Measurements from ENCODE around the gene ATRN.

Gene ATRN

DNA sequence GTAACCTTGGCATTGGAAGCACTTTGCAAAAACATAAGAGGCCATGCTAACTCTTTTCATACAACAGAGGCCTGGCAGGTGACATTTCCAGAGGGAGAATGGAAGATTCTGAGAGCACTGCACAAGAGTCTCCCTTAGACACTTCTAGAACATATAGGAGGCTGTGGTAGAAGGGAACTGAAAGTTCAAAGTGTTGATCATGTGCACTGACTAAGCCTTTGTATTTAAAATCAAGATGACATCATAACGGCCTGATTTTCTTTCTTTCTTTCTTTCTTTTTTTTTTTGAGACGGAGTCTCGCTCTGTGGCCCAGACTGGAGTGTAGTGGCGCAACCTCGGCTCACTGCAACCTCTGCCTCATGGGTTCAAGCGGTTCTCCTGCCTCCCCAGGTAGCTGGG lies 36.6 kb upstream of the ATRN start:
- H2BK120ac ChIP-seq (ENCODE audit: insufficient read depth, low read length, poor library complexity) = no peak overlapping the region
- H3K18ac ChIP-seq (ENCODE audit: low read length) = no peak overlapping the region
- DNase-seq = no peak
- H3K9me3 ChIP-seq (ENCODE audit: insufficient read depth, low read depth, low read length) = no peaks in the 10 kb centered on the region
- H3K27me3 ChIP-seq (ENCODE audit: insufficient read depth, low read length) = no peaks in the 10 kb centered on the region
- H2BK5ac ChIP-seq (ENCODE audit: low read depth, low read length, poor library complexity) = no peak overlapping the region
- H3K4ac ChIP-seq (ENCODE audit: low read depth, low read length) = no peak overlapping the region
- no peak overlapping the region for H3K23ac ChIP-seq (ENCODE audit: low read length)
- H3K27ac ChIP-seq (ENCODE audit: low read depth, low read length) = no peak overlapping the region
- H3K79me1 ChIP-seq (ENCODE audit: low read length) = no peaks in the 10 kb centered on the region
- no peaks in the 10 kb centered on the region for H3K36me3 ChIP-seq (ENCODE audit: control insufficient read depth in 1 of 2, insufficient read depth in 2 of 2, low read length in 2 of 2)
- no peak overlapping the region for H3K9ac ChIP-seq (ENCODE audit: low read length)
- H2BK12ac ChIP-seq (ENCODE audit: low read length) = no peak overlapping the region
- H4K12ac ChIP-seq (ENCODE audit: low read depth, low read length) = no peak overlapping the region
- H2AK5ac ChIP-seq (ENCODE audit: low read length) = no peak overlapping the region
- H3K79me2 ChIP-seq (ENCODE audit: control insufficient read depth, insufficient read depth, low read length, poor library complexity) = no peaks in the 10 kb centered on the region
- no peak overlapping the region for H3K4me3 ChIP-seq (ENCODE audit: low read depth, low read length)
- no peak overlapping the region for H3K4me2 ChIP-seq (ENCODE audit: low read length)
- no peak overlapping the region for H4K91ac ChIP-seq (ENCODE audit: low read depth, low read length)
- H4K8ac ChIP-seq (ENCODE audit: low read depth, low read length) = no peak overlapping the region
- no CpG with 5 or more reads among the region's 6 CpGs for WGBS (ENCODE audit: extremely low coverage, insufficient coverage, insufficient read length)
- no peak overlapping the region for H2AFZ ChIP-seq (ENCODE audit: insufficient read depth, low read length, poor library complexity)
- no peaks in the 10 kb centered on the region for H3K4me1 ChIP-seq (ENCODE audit: control insufficient read depth in 1 of 2, insufficient read depth in 2 of 2, low read length in 2 of 2)
- no peak overlapping the region for H3K14ac ChIP-seq (ENCODE audit: low read length)

DNA sequence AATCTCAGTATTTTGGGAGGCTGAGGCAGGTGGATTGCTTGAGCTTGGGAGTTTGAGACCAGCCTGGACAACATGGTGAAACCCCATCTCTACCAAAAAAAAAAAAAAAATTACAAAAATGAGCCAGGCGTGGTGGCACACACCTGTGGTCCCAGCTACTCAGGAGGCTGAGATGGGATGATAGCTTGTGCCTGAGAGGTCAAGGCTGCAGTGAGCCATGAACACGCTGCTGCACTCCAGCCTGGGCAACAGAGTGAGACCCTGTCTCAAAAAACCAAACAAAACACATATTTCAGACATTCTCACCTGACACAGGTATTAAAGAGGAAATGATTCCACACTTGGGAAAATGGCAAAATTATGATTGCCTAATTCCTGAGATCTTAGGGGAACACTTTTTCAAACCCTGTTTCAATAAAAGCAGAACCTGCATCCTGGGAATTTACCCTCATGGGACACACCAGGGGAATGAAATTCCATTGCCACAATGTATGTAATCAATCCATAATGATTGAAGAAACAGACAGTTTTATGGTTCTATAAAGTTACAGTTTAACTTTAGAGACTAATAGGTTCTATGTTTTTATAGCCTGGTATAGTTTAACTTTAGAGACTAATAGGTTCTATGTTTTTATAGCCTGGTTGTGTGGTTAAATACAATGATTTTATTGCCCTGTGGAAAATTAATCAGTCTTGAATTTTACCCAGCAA lies 33.8 kb upstream of the ATRN start:
- Histone ChIP-seq H3K36me3 (ENCODE audit: control insufficient read depth in 1 of 2, insufficient read depth in 2 of 2, low read length in 2 of 2) (no peaks in the 10 kb centered on the region), H4K91ac (ENCODE audit: low read depth, low read length) (no peak overlapping the region), H3K4me3 (ENCODE audit: low read depth, low read length) (no peak overlapping the region), H3K4ac (ENCODE audit: low read depth, low read length) (no peak overlapping the region), H3K4me2 (ENCODE audit: low read length) (no peak overlapping the region), H3K4me1 (ENCODE audit: control insufficient read depth in 1 of 2, insufficient read depth in 2 of 2, low read length in 2 of 2) (no peaks in the 10 kb centered on the region), H3K9ac (ENCODE audit: low read length) (no peak overlapping the region), H3K27me3 (ENCODE audit: insufficient read depth, low read length) (no peaks in the 10 kb centered on the region), H4K12ac (ENCODE audit: low read depth, low read length) (no peak overlapping the region), H3K18ac (ENCODE audit: low read length) (no peak overlapping the region), H2BK120ac (ENCODE audit: insufficient read depth, low read length, poor library complexity) (no peak overlapping the region), H2AFZ (ENCODE audit: insufficient read depth, low read length, poor library complexity) (no peak overlapping the region), H2BK12ac (ENCODE audit: low read length) (no peak overlapping the region), H3K79me1 (ENCODE audit: low read length) (no peaks in the 10 kb centered on the region), H3K27ac (ENCODE audit: low read depth, low read length) (no peak overlapping the region), H2BK5ac (ENCODE audit: low read depth, low read length, poor library complexity) (no peak overlapping the region), H3K23ac (ENCODE audit: low read length) (no peak overlapping the region), H4K8ac (ENCODE audit: low read depth, low read length) (no peak overlapping the region), H2AK5ac (ENCODE audit: low read length) (no peak overlapping the region), H3K14ac (ENCODE audit: low read length) (no peak overlapping the region), H3K79me2 (ENCODE audit: control insufficient read depth, insufficient read depth, low read length, poor library complexity) (no peaks in the 10 kb centered on the region), H3K9me3 (ENCODE audit: insufficient read depth, low read depth, low read length) (no peaks in the 10 kb centered on the region)
- DNase-seq = no peak
- WGBS (ENCODE audit: extremely low coverage, insufficient coverage, insufficient read length) = no CpG with 5 or more reads among the region's 2 CpGs

DNA sequence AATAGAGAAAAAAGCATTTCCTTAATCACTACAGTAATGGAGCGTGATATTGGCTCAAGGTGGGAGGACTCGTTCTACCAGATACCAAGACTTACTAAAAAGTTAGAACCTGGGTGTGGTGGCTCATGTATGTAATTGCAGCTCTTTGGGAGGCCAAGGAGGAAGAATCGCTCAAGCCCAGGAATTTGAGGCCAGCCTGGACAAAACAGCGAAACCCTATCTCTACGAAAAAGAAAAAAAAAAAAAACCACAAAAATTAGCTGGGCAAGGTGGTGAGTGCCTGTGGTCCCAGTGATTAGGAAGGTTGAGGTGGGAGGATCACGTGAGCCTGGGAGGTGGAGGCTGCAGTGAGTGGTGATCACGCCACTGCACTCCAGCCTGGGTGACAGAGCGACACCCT lies 24.0 kb upstream of the ATRN start:
- no peak overlapping the region for H3K4me3 ChIP-seq (ENCODE audit: low read depth, low read length)
- H2AK5ac ChIP-seq (ENCODE audit: low read length) = no peak overlapping the region
- no peaks in the 10 kb centered on the region for H3K4me1 ChIP-seq (ENCODE audit: control insufficient read depth in 1 of 2, insufficient read depth in 2 of 2, low read length in 2 of 2)
- no peak overlapping the region for H4K8ac ChIP-seq (ENCODE audit: low read depth, low read length)
- no peak overlapping the region for H3K4me2 ChIP-seq (ENCODE audit: low read length)
- H3K23ac ChIP-seq (ENCODE audit: low read length) = no peak overlapping the region
- no peak overlapping the region for H2BK12ac ChIP-seq (ENCODE audit: low read length)
- no peak overlapping the region for H4K12ac ChIP-seq (ENCODE audit: low read depth, low read length)
- no peaks in the 10 kb centered on the region for H3K79me2 ChIP-seq (ENCODE audit: control insufficient read depth, insufficient read depth, low read length, poor library complexity)
- no peak overlapping the region for H3K9ac ChIP-seq (ENCODE audit: low read length)
- no peak overlapping the region for H3K27ac ChIP-seq (ENCODE audit: low read depth, low read length)
- no peaks in the 10 kb centered on the region for H3K79me1 ChIP-seq (ENCODE audit: low read length)
- no peak overlapping the region for H3K4ac ChIP-seq (ENCODE audit: low read depth, low read length)
- no CpG with 5 or more reads among the region's 8 CpGs for WGBS (ENCODE audit: extremely low coverage, insufficient coverage, insufficient read length)
- no peak overlapping the region for H4K91ac ChIP-seq (ENCODE audit: low read depth, low read length)
- H3K14ac ChIP-seq (ENCODE audit: low read length) = no peak overlapping the region
- no peak overlapping the region for H3K18ac ChIP-seq (ENCODE audit: low read length)
- no peaks in the 10 kb centered on the region for H3K27me3 ChIP-seq (ENCODE audit: insufficient read depth, low read length)
- no peaks in the 10 kb centered on the region for H3K36me3 ChIP-seq (ENCODE audit: control insufficient read depth in 1 of 2, insufficient read depth in 2 of 2, low read length in 2 of 2)
- no peak overlapping the region for H2BK120ac ChIP-seq (ENCODE audit: insufficient read depth, low read length, poor library complexity)
- H2BK5ac ChIP-seq (ENCODE audit: low read depth, low read length, poor library complexity) = no peak overlapping the region
- H2AFZ ChIP-seq (ENCODE audit: insufficient read depth, low read length, poor library complexity) = no peak overlapping the region
- no peaks in the 10 kb centered on the region for H3K9me3 ChIP-seq (ENCODE audit: insufficient read depth, low read depth, low read length)
- DNase-seq = peak; percentile 83 to 92

DNA sequence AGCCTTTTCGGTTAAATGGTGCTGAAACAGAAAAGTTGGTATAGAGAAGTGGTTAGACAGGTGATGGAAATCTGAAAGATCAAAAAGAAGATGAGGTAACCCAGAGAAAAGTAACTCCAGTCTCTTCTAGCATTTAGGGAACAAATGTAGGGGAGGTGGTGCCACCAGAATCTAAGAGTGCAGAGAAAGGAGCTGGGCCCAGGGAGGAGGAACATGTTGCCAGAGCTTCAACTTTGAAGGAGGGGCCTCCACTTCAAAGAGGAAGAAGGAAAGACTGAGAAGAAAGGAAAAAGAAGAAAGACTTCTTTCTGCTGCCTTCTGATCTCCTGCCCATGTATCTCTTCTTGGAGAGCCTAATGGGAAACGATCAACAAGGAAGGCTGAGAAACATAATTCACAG lies 23.5 kb upstream of the ATRN start:
- no peak overlapping the region for H2BK120ac ChIP-seq (ENCODE audit: insufficient read depth, low read length, poor library complexity)

More for the DNA sequence above, 23.5 kb upstream of the ATRN start:
- Histone ChIP-seq H3K79me1 (ENCODE audit: low read length) (no peaks in the 10 kb centered on the region), H4K91ac (ENCODE audit: low read depth, low read length) (no peak overlapping the region), H3K4me3 (ENCODE audit: low read depth, low read length) (no peak overlapping the region), H3K23ac (ENCODE audit: low read length) (no peak overlapping the region), H2AFZ (ENCODE audit: insufficient read depth, low read length, poor library complexity) (no peak overlapping the region), H3K79me2 (ENCODE audit: control insufficient read depth, insufficient read depth, low read length, poor library complexity) (no peaks in the 10 kb centered on the region), H3K14ac (ENCODE audit: low read length) (no peak overlapping the region), H3K4ac (ENCODE audit: low read depth, low read length) (no peak overlapping the region), H3K9me3 (ENCODE audit: insufficient read depth, low read depth, low read length) (no peaks in the 10 kb centered on the region), H2BK5ac (ENCODE audit: low read depth, low read length, poor library complexity) (no peak overlapping the region), H3K4me2 (ENCODE audit: low read length) (no peak overlapping the region), H4K8ac (ENCODE audit: low read depth, low read length) (no peak overlapping the region), H3K9ac (ENCODE audit: low read length) (no peak overlapping the region), H3K4me1 (ENCODE audit: control insufficient read depth in 1 of 2, insufficient read depth in 2 of 2, low read length in 2 of 2) (no peaks in the 10 kb centered on the region), H3K27ac (ENCODE audit: low read depth, low read length) (no peak overlapping the region), H3K18ac (ENCODE audit: low read length) (no peak overlapping the region), H3K27me3 (ENCODE audit: insufficient read depth, low read length) (no peaks in the 10 kb centered on the region), H2BK12ac (ENCODE audit: low read length) (no peak overlapping the region), H3K36me3 (ENCODE audit: control insufficient read depth in 1 of 2, insufficient read depth in 2 of 2, low read length in 2 of 2) (no peaks in the 10 kb centered on the region), H4K12ac (ENCODE audit: low read depth, low read length) (no peak overlapping the region), H2AK5ac (ENCODE audit: low read length) (no peak overlapping the region)
- WGBS (ENCODE audit: extremely low coverage, insufficient coverage, insufficient read length) = no CpG with 5 or more reads among the region's 2 CpGs
- no peak for DNase-seq
